Sigmoid colon (tissue), 4 donors: ENCODE data around the gene MOB1A.

Source experiments
- CTCF ChIP-seq, 4 experiments: fragments of 450-650 bp in 3 of 4; fragments of 200-600 bp in 1 of 4; IDR thresholded peaks; one replicate each; pipeline ENCODE4 v1.5.1; 2016 to 2019; ENCODE audit warnings: antibody characterized with exemption in 4 of 4, mild to moderate bottlenecking in 3 of 4, moderate library complexity in 2 of 4
- EP300 ChIP-seq, 4 donors: sonication (generic); formaldehyde crosslinking; IDR thresholded peaks; one replicate each; pipeline ENCODE4 v1.6.1; 2017; ENCODE audit warnings: antibody characterized with exemption in 4 of 4
- POLR2A ChIP-seq, 2 donors: fragments of 450-650 bp; IDR thresholded peaks; one replicate each; pipeline ENCODE4 v1.6.1; 2016; ENCODE audit warnings: antibody characterized with exemption in 2 of 2, mild to moderate bottlenecking in 2 of 2, moderate library complexity in 2 of 2

DNA sequence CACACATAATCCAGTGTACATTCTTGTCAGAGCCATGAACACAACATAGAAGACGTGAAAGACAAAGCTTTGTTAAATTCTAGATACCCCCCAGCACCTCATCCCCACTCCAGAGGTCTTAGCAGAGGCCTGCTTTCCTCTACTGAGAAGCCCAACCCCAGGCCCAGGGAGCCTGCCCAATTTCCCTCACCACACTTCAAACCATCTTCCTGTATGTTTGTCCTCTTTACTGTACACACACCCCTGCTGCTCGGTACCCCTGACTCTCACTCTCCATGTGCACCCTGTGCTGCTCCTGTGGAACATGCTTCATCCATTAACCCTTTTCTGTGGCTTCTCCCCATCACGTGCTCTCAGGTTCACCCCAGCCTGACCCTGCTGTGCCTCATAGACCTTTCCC lies 68.1 kb downstream of the MOB1A start:
- TF ChIP-seq CTCF (IDR thresholded peaks at IDR 0.05), result no peak
- TF ChIP-seq POLR2A (IDR thresholded peaks at IDR 0.05), result no peak
- no peak for TF ChIP-seq EP300 (IDR thresholded peaks at IDR 0.05)
